Adrenal gland (tissue), 5 donors: ENCODE results near the gene RAVER2.

Experiments
- CTCF ChIP-seq, 6 experiments: fragments of 450-650 bp in 4 of 6; fragments of 200-600 bp in 2 of 6; sonication (generic) in 1 of 6; IDR thresholded peaks; 1 replicate in 5 of 6; 2 replicates in 1 of 6; pipeline versions ENCODE4 v1.5.1 to v1.8.0; 2016 to 2021; ENCODE audit warnings: antibody characterized with exemption in 6 of 6, mild to moderate bottlenecking in 2 of 6, moderate library complexity in 1 of 6
- POLR2A ChIP-seq, 2 donors: fragments of 450-650 bp; IDR thresholded peaks; one replicate each; pipeline ENCODE4 v1.6.1; 2017; ENCODE audit warnings: antibody characterized with exemption in 2 of 2, mild to moderate bottlenecking in 2 of 2, moderate library complexity in 1 of 2
- donor health status: DM: no; HTN: no; CAD: no.

GRCh38 chr1:64711266-64711665, 33.6 kb upstream of the RAVER2 start:
- TF ChIP-seq CTCF (IDR thresholded peaks at IDR 0.05): no peak
- TF ChIP-seq POLR2A (IDR thresholded peaks at IDR 0.05): no peak
